ENCODE measurements around the gene LRRC4C. TPM values are rescaled to one million over a fixed set of nuclear protein-coding genes. Genes with fewer than 3 reads are reported as not detected.
"Not testable (repeated sequence)": the region's sequence is repeated elsewhere in the genome, so short reads cannot be mapped to it uniquely, and the experiment has no call there.

Gene LRRC4C
- total RNA-seq, 1 donor from 2014 or later = 0.64 TPM

DNA sequence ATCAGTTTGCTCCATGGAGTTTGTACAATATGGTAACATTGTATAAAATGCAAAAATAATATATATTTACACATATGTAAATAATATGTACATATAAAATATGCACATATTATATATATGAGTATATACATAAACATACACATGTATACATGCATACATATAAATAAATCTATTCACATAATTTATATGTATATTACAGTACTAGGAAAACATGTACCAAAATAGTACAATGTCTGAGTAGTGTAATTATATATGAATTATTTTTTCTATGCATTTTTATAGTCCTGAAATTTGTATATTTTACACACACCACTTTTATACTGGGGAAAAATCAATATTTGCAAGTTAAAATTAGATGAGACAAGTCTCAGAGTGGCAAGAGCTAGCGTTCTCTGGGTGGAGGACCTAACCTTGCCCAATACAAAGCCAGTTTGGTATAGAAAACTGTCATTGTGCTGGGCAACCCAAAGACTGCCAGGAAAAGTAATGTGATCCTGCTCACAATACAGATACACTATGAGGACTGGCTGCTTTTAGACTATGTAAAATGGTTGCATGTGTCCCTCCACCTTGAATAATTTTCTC lies 889.4 kb downstream of the LRRC4C start:
- Mint-ChIP-seq H3K4me3 (ENCODE audit: unreplicated experiment) (no peak overlapping the region), H3K9me3 (ENCODE audit: unreplicated experiment) (no peaks in the 10 kb centered on the region), H3K4me1 (ENCODE audit: low read depth, unreplicated experiment) (no peaks in the 10 kb centered on the region), H3K27me3 (ENCODE audit: unreplicated experiment) (no peaks in the 10 kb centered on the region), H3K27ac (ENCODE audit: unreplicated experiment) (no peak overlapping the region), H3K36me3 (ENCODE audit: unreplicated experiment) (no peaks in the 10 kb centered on the region)
- TF ChIP-seq CTCF (IDR thresholded peaks at IDR 0.05; ENCODE audit: partially characterized antibody, unreplicated experiment) = no peak
- DNase-seq = no peak

DNA sequence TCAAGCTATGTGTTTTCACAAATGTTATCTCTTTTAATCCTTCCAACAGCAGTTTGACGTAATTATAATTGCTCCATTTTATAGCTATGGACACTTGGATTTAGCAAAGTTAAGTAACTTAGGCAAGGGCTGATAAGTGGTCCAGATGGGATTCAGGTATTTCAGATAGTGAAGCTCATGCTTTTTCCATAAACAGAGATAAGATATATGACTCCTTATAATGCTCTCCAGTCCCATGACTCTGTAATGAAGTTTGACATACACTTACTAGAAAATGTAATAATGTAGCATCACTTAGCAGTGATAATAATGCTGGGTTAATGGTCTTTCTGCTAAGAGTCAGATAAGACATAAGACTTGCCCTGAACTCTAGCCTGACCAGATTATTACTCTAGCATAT lies 892.1 kb downstream of the LRRC4C start:
- no peak for DNase-seq
- Mint-ChIP-seq H3K4me1 (ENCODE audit: low read depth, unreplicated experiment) (no peaks in the 10 kb centered on the region), H3K27ac (ENCODE audit: unreplicated experiment) (no peak overlapping the region), H3K9me3 (ENCODE audit: unreplicated experiment) (no peaks in the 10 kb centered on the region), H3K27me3 (ENCODE audit: unreplicated experiment) (no peaks in the 10 kb centered on the region), H3K4me3 (ENCODE audit: unreplicated experiment) (no peak overlapping the region), H3K36me3 (ENCODE audit: unreplicated experiment) (no peaks in the 10 kb centered on the region)
- TF ChIP-seq CTCF (IDR thresholded peaks at IDR 0.05; ENCODE audit: partially characterized antibody, unreplicated experiment) = no peak

DNA sequence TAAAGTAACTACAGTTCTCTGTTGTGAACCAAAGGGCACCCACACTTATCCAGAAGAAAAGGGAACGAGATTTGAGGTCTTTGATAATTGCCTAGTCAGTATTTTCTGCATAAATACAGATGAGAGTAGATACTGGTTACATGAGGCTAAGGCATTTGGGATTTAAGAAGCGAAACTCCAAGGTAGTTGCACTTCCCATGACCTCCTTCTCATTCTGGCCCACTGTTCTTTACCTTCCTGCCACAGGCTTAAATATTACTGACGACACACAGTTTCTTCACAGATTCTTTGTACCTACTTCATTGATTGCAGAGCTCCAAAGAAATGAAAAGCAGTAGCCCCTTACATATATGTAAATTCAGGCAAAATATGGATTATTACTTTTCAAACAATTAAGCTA lies 915.3 kb downstream of the LRRC4C start:
- H3K36me3 Mint-ChIP-seq (ENCODE audit: unreplicated experiment) = no peaks in the 10 kb centered on the region
- H3K27ac Mint-ChIP-seq (ENCODE audit: unreplicated experiment) = no peak overlapping the region
- H3K9me3 Mint-ChIP-seq (ENCODE audit: unreplicated experiment) = no peaks in the 10 kb centered on the region
- no peaks in the 10 kb centered on the region for H3K4me1 Mint-ChIP-seq (ENCODE audit: low read depth, unreplicated experiment)
- H3K27me3 Mint-ChIP-seq (ENCODE audit: unreplicated experiment) = no peaks in the 10 kb centered on the region
- TF ChIP-seq CTCF (IDR thresholded peaks at IDR 0.05; ENCODE audit: partially characterized antibody, unreplicated experiment) = no peak
- no peak for DNase-seq
- H3K4me3 Mint-ChIP-seq (ENCODE audit: unreplicated experiment) = no peak overlapping the region

DNA sequence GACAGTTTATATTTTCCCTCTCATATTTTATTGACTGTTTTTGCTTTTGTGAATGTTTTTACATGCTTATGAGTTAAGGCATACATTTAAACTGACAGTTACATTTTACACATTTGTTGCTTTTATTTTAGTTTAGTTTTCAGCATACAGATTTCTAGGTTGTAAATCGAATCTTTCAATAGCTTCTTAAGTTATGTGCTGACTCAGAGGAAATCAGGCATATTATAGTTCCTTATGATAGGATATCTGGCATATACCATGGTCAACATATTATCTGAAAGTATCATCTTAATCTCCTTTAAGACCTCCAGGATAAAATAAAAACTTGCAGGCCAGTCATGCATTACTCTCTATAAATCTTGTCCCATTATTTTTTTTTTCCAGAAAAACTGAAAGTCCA lies 916.6 kb downstream of the LRRC4C start:
- no peak for DNase-seq
- no peaks in the 10 kb centered on the region for H3K9me3 Mint-ChIP-seq (ENCODE audit: unreplicated experiment)
- no peaks in the 10 kb centered on the region for H3K4me1 Mint-ChIP-seq (ENCODE audit: low read depth, unreplicated experiment)
- no peak for TF ChIP-seq CTCF (IDR thresholded peaks at IDR 0.05; ENCODE audit: partially characterized antibody, unreplicated experiment)
- no peaks in the 10 kb centered on the region for H3K27me3 Mint-ChIP-seq (ENCODE audit: unreplicated experiment)
- no peak overlapping the region for H3K4me3 Mint-ChIP-seq (ENCODE audit: unreplicated experiment)
- H3K27ac Mint-ChIP-seq (ENCODE audit: unreplicated experiment) = no peak overlapping the region
- no peaks in the 10 kb centered on the region for H3K36me3 Mint-ChIP-seq (ENCODE audit: unreplicated experiment)

DNA sequence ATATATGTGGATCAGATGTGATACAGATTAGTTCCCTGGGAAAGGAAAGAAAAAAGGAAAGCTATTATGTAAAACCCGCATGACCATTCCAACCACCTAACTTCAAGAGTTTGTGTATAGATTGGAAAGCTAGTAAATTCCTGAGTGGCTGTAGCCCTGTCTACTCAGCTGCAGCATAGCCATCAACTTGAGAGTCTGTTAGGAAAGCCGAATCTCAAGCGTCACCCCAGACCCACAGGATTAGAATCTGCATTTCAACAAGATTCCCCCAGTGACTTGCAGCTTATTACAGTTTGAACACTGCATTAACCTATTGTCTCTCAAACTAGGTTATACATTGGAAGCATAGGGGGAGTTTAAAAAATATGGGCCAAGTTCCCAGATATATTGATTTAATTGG lies 921.7 kb downstream of the LRRC4C start:
- TF ChIP-seq CTCF (IDR thresholded peaks at IDR 0.05; ENCODE audit: partially characterized antibody, unreplicated experiment) = no peak
- H3K4me1 Mint-ChIP-seq (ENCODE audit: low read depth, unreplicated experiment) = no peaks in the 10 kb centered on the region
- no peaks in the 10 kb centered on the region for H3K9me3 Mint-ChIP-seq (ENCODE audit: unreplicated experiment)
- no peaks in the 10 kb centered on the region for H3K36me3 Mint-ChIP-seq (ENCODE audit: unreplicated experiment)
- H3K27me3 Mint-ChIP-seq (ENCODE audit: unreplicated experiment) = no peaks in the 10 kb centered on the region
- DNase-seq = no peak
- H3K4me3 Mint-ChIP-seq (ENCODE audit: unreplicated experiment) = no peak overlapping the region
- no peak overlapping the region for H3K27ac Mint-ChIP-seq (ENCODE audit: unreplicated experiment)

DNA sequence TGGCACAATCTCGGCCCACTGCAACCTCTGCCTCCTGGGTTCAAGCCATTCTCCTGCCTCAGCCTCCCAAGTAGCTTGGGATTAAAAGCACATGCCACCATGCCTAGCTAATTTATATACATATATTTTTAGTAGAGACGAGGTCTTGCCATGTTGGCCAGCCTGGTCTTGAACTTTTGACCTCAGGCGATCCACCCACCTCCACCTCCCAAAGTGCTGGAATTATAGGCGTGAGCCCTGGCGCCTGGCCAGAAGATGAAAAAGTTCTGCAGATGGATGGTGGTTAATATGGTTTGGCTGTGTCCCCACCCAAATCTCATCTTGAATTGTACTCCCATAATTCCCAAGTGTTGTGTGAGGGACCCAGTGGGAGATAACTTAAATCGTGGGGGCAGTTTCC lies 937.4 kb downstream of the LRRC4C start:
- not testable (repeated sequence) for H3K4me3 Mint-ChIP-seq (ENCODE audit: unreplicated experiment); H3K27me3 Mint-ChIP-seq (ENCODE audit: unreplicated experiment); DNase-seq; H3K27ac Mint-ChIP-seq (ENCODE audit: unreplicated experiment); H3K36me3 Mint-ChIP-seq (ENCODE audit: unreplicated experiment); H3K4me1 Mint-ChIP-seq (ENCODE audit: low read depth, unreplicated experiment); H3K9me3 Mint-ChIP-seq (ENCODE audit: unreplicated experiment)
